WI38 (cell line): ENCODE measurements around the gene PXDN.
"Not testable (repeated sequence)": the region's sequence is repeated elsewhere in the genome, so short reads cannot be mapped to it uniquely, and the experiment has no call there.

Experiments used
- H3K4me3 ChIP-seq: 2 replicates; pipeline ENCODE4 v1.5.1; 2011; ENCODE audit warnings: low read depth, mild to moderate bottlenecking, control low read depth, low read length
- CTCF ChIP-seq: IDR thresholded peaks from 2 replicates; pipeline ENCODE4 v1.5.1; 2012; ENCODE audit warnings: low read depth, mild to moderate bottlenecking, control low read depth, low read length

The PXDN gene

GRCh38 chr2:1728821-1729220 lies 15.5 kb downstream of the PXDN start:
- H3K4me3 ChIP-seq: no peak overlapping the region
- TF ChIP-seq CTCF: no peak

DNA sequence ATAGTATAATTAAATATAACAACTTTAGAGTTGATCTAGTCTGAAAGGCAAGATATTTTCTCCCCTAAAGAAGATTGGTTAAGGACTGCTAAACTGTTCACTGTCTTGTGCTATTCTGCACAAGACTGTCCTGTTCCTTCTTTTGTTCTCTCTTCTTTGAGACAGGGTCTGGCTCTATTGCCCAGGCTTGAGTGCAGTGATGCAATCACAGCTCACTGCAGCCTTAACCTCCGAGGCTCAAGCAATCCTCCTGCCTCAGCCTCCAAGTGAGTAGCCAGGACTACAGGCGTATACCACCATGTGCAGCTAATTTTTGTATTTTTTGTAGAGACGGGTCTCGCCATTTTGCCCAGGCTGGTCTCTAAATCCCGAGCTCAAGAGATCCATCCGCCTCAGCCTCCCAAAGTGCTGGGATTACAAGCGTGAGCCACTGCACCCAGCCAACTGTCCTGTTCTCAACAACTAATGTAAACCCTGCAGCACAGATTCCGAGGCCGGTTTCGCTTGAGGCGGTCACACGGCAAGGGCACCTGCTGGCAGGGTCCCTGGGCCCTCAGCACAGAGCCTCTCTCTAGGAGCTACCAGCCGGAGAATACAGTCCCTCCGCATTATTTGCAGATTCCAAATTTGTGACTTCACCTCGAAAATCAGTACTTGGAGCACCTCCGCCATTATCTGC lies 16.4 kb downstream of the PXDN start:
- TF ChIP-seq CTCF: no peak
- H3K4me3 ChIP-seq: no peak overlapping the region

- TF ChIP-seq CTCF: no peak
- peak overlapping the region; percentile 43 for H3K4me3 ChIP-seq
These were observed 17.1 kb downstream of the PXDN start for GRCh38 chr2:1727101-1727771.

DNA sequence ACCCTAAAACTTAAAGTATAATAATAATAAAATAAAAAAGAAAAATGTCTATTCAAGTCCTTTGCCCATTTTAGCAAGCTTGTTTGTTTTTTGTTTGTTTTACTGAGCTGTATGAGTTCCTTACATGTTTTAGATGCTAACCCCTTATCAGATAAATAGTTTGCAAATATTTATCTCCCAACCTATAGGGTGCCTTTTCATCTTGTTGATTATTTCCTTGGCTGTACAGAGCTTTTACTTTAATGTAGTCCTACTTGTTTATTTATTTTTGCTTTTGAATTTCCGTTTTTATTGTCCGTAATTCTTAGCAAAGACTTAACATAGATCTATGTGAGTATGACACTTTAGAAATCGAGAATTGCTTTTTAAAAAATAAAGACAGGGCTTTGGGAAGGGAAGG lies 17.8 kb downstream of the PXDN start:
- peak overlapping the region; percentile 43 for H3K4me3 ChIP-seq
- no peak for TF ChIP-seq CTCF

- not testable (repeated sequence) for H3K4me3 ChIP-seq
These were observed 20.0 kb downstream of the PXDN start for GRCh38 chr2:1724351-1724750.

- TF ChIP-seq CTCF: no peak
- no peak overlapping the region for H3K4me3 ChIP-seq
These were observed 20.8 kb downstream of the PXDN start for GRCh38 chr2:1723397-1724042.

GRCh38 chr2:1722692-1723091 lies 21.6 kb downstream of the PXDN start:
- no peak overlapping the region for H3K4me3 ChIP-seq

More at GRCh38 chr2:1722692-1723091, 21.6 kb downstream of the PXDN start:
- no peak for TF ChIP-seq CTCF
